ENCODE results near the gene MED25.

Gene MED25

DNA sequence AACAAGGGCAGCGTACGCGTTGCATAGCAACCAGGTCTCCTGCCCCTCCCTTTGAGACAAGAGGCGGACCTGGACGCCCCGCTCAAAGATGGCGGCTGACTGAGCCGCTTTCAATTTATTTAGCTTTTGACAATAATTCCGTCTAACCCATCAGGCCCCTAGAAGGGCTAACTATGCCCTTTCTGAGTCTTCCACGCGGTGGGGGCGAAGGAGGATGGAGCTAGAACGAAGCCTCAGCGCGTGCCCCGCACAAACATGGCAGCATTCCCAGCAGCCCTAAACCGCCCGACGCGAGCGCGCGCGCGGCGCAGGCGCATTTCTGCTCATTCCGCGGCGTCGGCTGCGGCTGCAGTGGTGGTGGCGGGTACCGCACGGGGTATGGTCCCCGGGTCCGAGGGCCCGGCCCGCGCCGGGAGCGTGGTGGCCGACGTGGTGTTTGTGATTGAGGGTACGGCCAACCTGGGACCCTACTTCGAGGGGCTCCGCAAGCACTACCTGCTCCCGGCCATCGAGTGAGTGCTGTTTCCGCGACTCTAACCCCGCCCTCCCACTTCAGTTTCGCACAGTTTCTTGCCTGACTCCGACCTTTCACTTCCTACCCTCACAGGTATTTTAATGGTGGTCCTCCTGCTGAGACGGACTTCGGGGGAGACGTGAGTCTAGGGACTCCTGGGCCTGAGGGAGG lies at the start of gene MED25:
MED25 (plus strand) TSS at position 326 of the 685 bp plus-strand sequence; CDS start at position 379, 53 bp downstream.
- Histone ChIP-seq H3K36me3 (peaks cover 14 to 33% (median 25%) of the 10 kb centered on the region in 11 experiments), H3K9me3 (replicated peaks in 1 of 11) (no peaks in the 10 kb centered on the region), H3K4me1 (peaks cover 23 to 32% (median 25%) of the 10 kb centered on the region in 10 experiments), H3K27me3 (no peaks in the 10 kb centered on the region), H4K20me1 (peaks cover 4 to 33% (median 13%) of the 10 kb centered on the region in 11 experiments; a peak in 17 of 22 replicates), H3K9ac (peak within 1 kb of the TSS; percentile 75 to 97 (median 91)), H3K27ac (peak within 1 kb of the TSS; percentile 70 to 98 (median 85)), H3K4me3 (peak within 1 kb of the TSS; percentile 80 to 96 (median 93)), H3K4me2 (peak within 1 kb of the TSS; percentile 87 to 98 (median 97))
- TF ChIP-seq Cebpa-rat (IDR thresholded peaks at IDR 0.05), result no peak

GRCh38 chr19:49770529-49770928 lies 47.6 kb upstream of the MED25 start:
- Histone ChIP-seq H3K36me3 (peaks cover 10 to 54% (median 31%) of the 10 kb centered on the region in 11 experiments; a peak in 18 of 22 replicates), H3K4me3 (no peak overlapping the region), H3K4me1 (peaks cover 17 to 40% (median 21%) of the 10 kb centered on the region in 10 experiments), H3K4me2 (no peak overlapping the region), H3K27ac (no peak overlapping the region), H3K9ac (no peak overlapping the region), H3K27me3 (no peaks in the 10 kb centered on the region), H4K20me1 (peaks cover 14 to 80% (median 56%) of the 10 kb centered on the region in 11 experiments; a peak in 18 of 22 replicates), H3K9me3 (replicated peaks in 1 of 11) (no peaks in the 10 kb centered on the region)
- no peak for TF ChIP-seq Cebpa-rat (IDR thresholded peaks at IDR 0.05)

GRCh38 chr19:49771674-49772139 lies 46.4 kb upstream of the MED25 start:
- Histone ChIP-seq H3K9ac (no peak overlapping the region), H3K27ac (no peak overlapping the region)

DNA sequence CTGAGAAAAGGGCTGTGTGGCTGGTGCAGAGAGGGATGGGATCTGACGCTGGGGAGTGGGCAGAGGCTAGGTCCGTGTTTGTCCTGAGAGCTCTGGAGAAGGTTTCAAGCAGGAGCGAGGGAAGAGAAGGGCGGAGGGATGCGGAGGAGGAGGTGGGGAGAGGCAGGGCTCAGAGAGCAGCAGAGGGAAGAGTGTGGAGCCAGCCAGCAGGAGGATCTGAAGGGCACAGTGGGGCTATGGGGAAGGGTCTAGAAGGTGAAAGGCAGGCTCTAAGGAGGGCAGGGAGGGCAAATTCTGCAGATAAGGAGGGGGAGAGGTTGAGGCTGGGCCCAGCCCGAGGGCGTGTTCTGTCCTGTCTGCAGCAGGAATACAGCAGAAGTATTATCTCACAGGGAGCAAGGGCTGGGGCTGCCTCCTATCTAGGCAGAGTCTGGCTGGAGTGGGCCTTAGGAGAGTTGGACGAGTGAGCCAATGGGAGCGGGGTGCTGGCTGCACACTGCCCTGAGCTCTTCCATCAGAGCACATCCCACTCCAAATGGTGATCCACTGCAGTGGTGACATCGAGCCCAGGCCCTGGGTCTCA lies 45.1 kb upstream of the MED25 start:
- no peak overlapping the region for H3K4me2 ChIP-seq
- H3K27ac ChIP-seq, result no peak overlapping the region
- H3K9me3 ChIP-seq (replicated peaks in 1 of 11), result no peaks in the 10 kb centered on the region
- 0 out of 22 replicates have a peak overlapping the region, but pooled peaks of 1 of the 11 experiments have one; percentile 13 for H3K9ac ChIP-seq
- TF ChIP-seq Cebpa-rat (IDR thresholded peaks at IDR 0.05), result no peak
- peaks cover 19 to 68% (median 45%) of the 10 kb centered on the region in 11 experiments; a peak in 18 of 22 replicates for H3K36me3 ChIP-seq
- H3K4me3 ChIP-seq, result no peak overlapping the region
- H4K20me1 ChIP-seq, result peaks cover 27 to 89% (median 65%) of the 10 kb centered on the region in 11 experiments; a peak in 18 of 22 replicates
- peaks cover 7 to 31% (median 11%) of the 10 kb centered on the region in 10 experiments for H3K4me1 ChIP-seq
- no peaks in the 10 kb centered on the region for H3K27me3 ChIP-seq

More at GRCh38 chr19:49771674-49772139, 46.4 kb upstream of the MED25 start:
- Histone ChIP-seq H3K4me3 (no peak overlapping the region), H3K36me3 (peaks cover 17 to 65% (median 43%) of the 10 kb centered on the region in 11 experiments; a peak in 18 of 22 replicates), H3K9me3 (replicated peaks in 1 of 11) (no peaks in the 10 kb centered on the region), H3K27me3 (no peaks in the 10 kb centered on the region), H4K20me1 (peaks cover 25 to 92% (median 67%) of the 10 kb centered on the region in 11 experiments; a peak in 18 of 22 replicates), H3K4me1 (peaks cover 12 to 35% (median 17%) of the 10 kb centered on the region in 10 experiments), H3K4me2 (no peak overlapping the region)
- no peak for TF ChIP-seq Cebpa-rat (IDR thresholded peaks at IDR 0.05)

GRCh38 chr19:49773663-49774350 lies 44.3 kb upstream of the MED25 start:
- H4K20me1 ChIP-seq, result peaks cover 21 to 89% (median 60%) of the 10 kb centered on the region in 11 experiments; a peak in 18 of 22 replicates

DNA sequence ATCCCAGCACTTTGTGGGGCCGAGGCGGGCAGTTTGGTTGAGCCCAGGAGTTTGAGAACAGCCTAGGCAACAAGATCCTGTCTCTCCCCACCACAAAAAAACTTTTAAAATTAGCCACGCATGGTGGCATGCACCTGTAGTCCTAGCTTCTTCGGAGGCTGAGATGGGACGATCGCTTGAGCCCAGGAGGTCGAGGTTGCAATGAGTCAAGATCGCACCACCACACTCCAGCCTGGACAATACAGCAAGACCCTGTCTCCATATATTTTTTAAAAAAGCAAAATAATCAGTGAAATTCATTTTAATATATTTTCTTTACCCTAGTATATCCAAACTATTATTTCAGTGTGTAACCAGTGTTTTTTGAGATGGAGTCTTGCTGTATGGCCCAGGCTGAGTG lies 43.1 kb upstream of the MED25 start:
- H3K27ac ChIP-seq, result no peak overlapping the region
- peaks cover 21 to 89% (median 59%) of the 10 kb centered on the region in 11 experiments; a peak in 18 of 22 replicates for H4K20me1 ChIP-seq
- no peak overlapping the region for H3K4me3 ChIP-seq
- TF ChIP-seq Cebpa-rat (IDR thresholded peaks at IDR 0.05), result no peak
- H3K4me2 ChIP-seq, result no peak overlapping the region
- peaks cover 19 to 60% (median 45%) of the 10 kb centered on the region in 11 experiments; a peak in 18 of 22 replicates for H3K36me3 ChIP-seq
- no peak overlapping the region for H3K9ac ChIP-seq
- no peaks in the 10 kb centered on the region for H3K27me3 ChIP-seq
- H3K4me1 ChIP-seq, result peaks cover 4 to 25% (median 8%) of the 10 kb centered on the region in 10 experiments; a peak in 18 of 20 replicates
- no peaks in the 10 kb centered on the region for H3K9me3 ChIP-seq (replicated peaks in 1 of 11)

More at GRCh38 chr19:49773663-49774350, 44.3 kb upstream of the MED25 start:
- no peak for TF ChIP-seq Cebpa-rat (IDR thresholded peaks at IDR 0.05)
- no peak overlapping the region for H3K4me2 ChIP-seq
- H3K27ac ChIP-seq, result no peak overlapping the region; a peak in 1 of 22 replicates
- no peaks in the 10 kb centered on the region for H3K27me3 ChIP-seq
- H3K4me3 ChIP-seq, result no peak overlapping the region
- H3K9ac ChIP-seq, result peak overlapping the region in 2 of 11 experiments; percentile 5 to 25; a peak in 3 of 22 replicates
- peaks cover 19 to 63% (median 45%) of the 10 kb centered on the region in 11 experiments; a peak in 18 of 22 replicates for H3K36me3 ChIP-seq
- H3K4me1 ChIP-seq, result peaks cover 0 to 24% (median 4%) of the 10 kb centered on the region in 10 experiments; a peak in 10 of 20 replicates
- no peaks in the 10 kb centered on the region for H3K9me3 ChIP-seq (replicated peaks in 1 of 11)

GRCh38 chr19:49775742-49776370 lies 42.2 kb upstream of the MED25 start:
- Histone ChIP-seq H4K20me1 (peaks cover 21 to 89% (median 63%) of the 10 kb centered on the region in 11 experiments; a peak in 18 of 22 replicates), H3K4me3 (no peak overlapping the region), H3K4me1 (peaks cover 8 to 34% (median 16%) of the 10 kb centered on the region in 10 experiments; a peak in 18 of 20 replicates), H3K4me2 (no peak overlapping the region), H3K27me3 (no peaks in the 10 kb centered on the region), H3K9ac (0 out of 22 replicates have a peak overlapping the region, but pooled peaks of 2 of the 11 experiments have one; percentile 3 to 15), H3K9me3 (replicated peaks in 1 of 11) (no peaks in the 10 kb centered on the region), H3K27ac (no peak overlapping the region), H3K36me3 (peaks cover 16 to 57% (median 37%) of the 10 kb centered on the region in 11 experiments; a peak in 18 of 22 replicates)
- TF ChIP-seq Cebpa-rat (IDR thresholded peaks at IDR 0.05), result no peak

DNA sequence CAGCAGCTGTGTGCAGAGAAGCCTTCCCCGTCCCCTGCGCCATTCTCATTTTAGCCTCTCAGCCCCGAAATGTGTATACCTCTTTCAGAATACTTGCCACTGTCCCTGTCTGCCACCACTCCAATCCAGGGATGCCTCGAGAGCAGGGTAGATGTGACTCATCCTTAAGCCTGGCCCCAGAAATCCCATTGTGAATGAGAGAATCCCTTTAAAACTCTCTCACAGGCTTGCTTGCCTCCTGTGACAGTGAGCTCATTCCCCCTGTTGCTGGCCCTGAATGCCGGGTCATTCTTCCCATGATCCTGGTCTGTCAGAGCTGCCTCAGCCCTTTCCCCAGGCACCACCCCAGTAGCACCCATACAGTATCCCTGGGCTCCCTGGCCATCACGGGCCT lies 41.7 kb upstream of the MED25 start:
- H3K4me1 ChIP-seq, result peaks cover 8 to 39% (median 19%) of the 10 kb centered on the region in 10 experiments; a peak in 18 of 20 replicates
- no peak overlapping the region for H3K9ac ChIP-seq
- H3K9me3 ChIP-seq (replicated peaks in 1 of 11), result no peaks in the 10 kb centered on the region
- peaks cover 21 to 86% (median 65%) of the 10 kb centered on the region in 11 experiments; a peak in 18 of 22 replicates for H4K20me1 ChIP-seq
- H3K4me3 ChIP-seq, result no peak overlapping the region
- no peak overlapping the region for H3K4me2 ChIP-seq
- no peak overlapping the region for H3K27ac ChIP-seq
- peaks cover 13 to 59% (median 36%) of the 10 kb centered on the region in 11 experiments; a peak in 18 of 22 replicates for H3K36me3 ChIP-seq
- H3K27me3 ChIP-seq, result no peaks in the 10 kb centered on the region
- no peak for TF ChIP-seq Cebpa-rat (IDR thresholded peaks at IDR 0.05)

Data from BLaER1 treated with 17β-estradiol and CSF1 and Interleukin-3, amounts not matched to agents 10 nM and 100 nM (cell line).